Measurements from ENCODE around the gene BMPR2.
"Not testable (repeated sequence)": the region's sequence is repeated elsewhere in the genome, so short reads cannot be mapped to it uniquely, and the experiment has no call there.

The BMPR2 gene

GRCh38 chr2:202519453-202519852 lies 143.3 kb downstream of the BMPR2 start:
- no peak for DNase-seq (ENCODE audit: extremely low read depth, low read depth)
- no peak for TF ChIP-seq CTCF (IDR thresholded peaks at IDR 0.05; ENCODE audit: low read depth, low read length, missing control alignments)
- no peak overlapping the region for H3K4me3 ChIP-seq (replicated peaks; ENCODE audit: low read depth, low read length)

- TF ChIP-seq CTCF (IDR thresholded peaks at IDR 0.05; ENCODE audit: low read depth, low read length, missing control alignments) = no peak
These were observed 145.3 kb downstream of the BMPR2 start for GRCh38 chr2:202521470-202521869.

GRCh38 chr2:202529389-202529788 lies 153.3 kb downstream of the BMPR2 start:
- DNase-seq (ENCODE audit: extremely low read depth, low read depth) = peak; percentile 20
- TF ChIP-seq CTCF (IDR thresholded peaks at IDR 0.05; ENCODE audit: low read depth, low read length, missing control alignments) = no peak
- H3K4me3 ChIP-seq (replicated peaks; ENCODE audit: low read depth, low read length) = no peak overlapping the region

More at GRCh38 chr2:202521470-202521869, 145.3 kb downstream of the BMPR2 start:
- H3K4me3 ChIP-seq (replicated peaks; ENCODE audit: low read depth, low read length) = no peak overlapping the region
- no peak for DNase-seq (ENCODE audit: extremely low read depth, low read depth)

- no peak for DNase-seq (ENCODE audit: extremely low read depth, low read depth)
- TF ChIP-seq CTCF (IDR thresholded peaks at IDR 0.05; ENCODE audit: low read depth, low read length, missing control alignments) = no peak
- H3K4me3 ChIP-seq (replicated peaks; ENCODE audit: low read depth, low read length) = no peak overlapping the region
These were observed 153.9 kb downstream of the BMPR2 start for GRCh38 chr2:202530038-202530437.

- not testable (repeated sequence) for H3K4me3 ChIP-seq (replicated peaks; ENCODE audit: low read depth, low read length); DNase-seq (ENCODE audit: extremely low read depth, low read depth)
These were observed 159.2 kb downstream of the BMPR2 start for GRCh38 chr2:202535290-202535689.

GRCh38 chr2:202541137-202541536 lies 165.0 kb downstream of the BMPR2 start:
- no peak for DNase-seq (ENCODE audit: extremely low read depth, low read depth)
- no peak for TF ChIP-seq CTCF (IDR thresholded peaks at IDR 0.05; ENCODE audit: low read depth, low read length, missing control alignments)
- H3K4me3 ChIP-seq (replicated peaks; ENCODE audit: low read depth, low read length) = no peak overlapping the region

- DNase-seq (ENCODE audit: extremely low read depth, low read depth) = no peak
- no peak for TF ChIP-seq CTCF (IDR thresholded peaks at IDR 0.05; ENCODE audit: low read depth, low read length, missing control alignments)
- no peak overlapping the region for H3K4me3 ChIP-seq (replicated peaks; ENCODE audit: low read depth, low read length)
These were observed 166.0 kb downstream of the BMPR2 start for GRCh38 chr2:202542142-202542541.

Data from HFF-Myc (cell line).